ENCODE results near the gene IL13RA1.
A peak's percentile ranks its signal among the peaks of the same experiment; 100 is the strongest.

Gene IL13RA1

GRCh38 chrX:118688935-118689334 is 38.5 kb upstream of the IL13RA1 start:
- no peak; the same call in 2 of the 3 replicates for ATAC-seq
- TF ChIP-seq ZNF565 (CRISPR knock-in tag; conservative IDR thresholded peaks at IDR 0.05; ENCODE audit: low read depth) (no peak), PATZ1 (CRISPR knock-in tag; IDR thresholded peaks at IDR 0.05; ENCODE audit: borderline replicate concordance) (no peak), CSRNP3 (CRISPR knock-in tag; IDR thresholded peaks at IDR 0.05) (no peak), ZNF70 (CRISPR knock-in tag; IDR thresholded peaks at IDR 0.05) (no peak), TCF4 (CRISPR knock-in tag; IDR thresholded peaks at IDR 0.05; ENCODE audit: borderline replicate concordance) (peak; percentile 86), CSDC2 (CRISPR knock-in tag; IDR thresholded peaks at IDR 0.05) (no peak), BACH2 (CRISPR knock-in tag; IDR thresholded peaks at IDR 0.05; ENCODE audit: borderline replicate concordance) (no peak), ZC3H10 (CRISPR knock-in tag; IDR thresholded peaks at IDR 0.05) (no peak), ISL1 (CRISPR knock-in tag; IDR thresholded peaks at IDR 0.05) (peak; percentile 79), CREB5 (CRISPR knock-in tag; IDR thresholded peaks at IDR 0.05; ENCODE audit: low read depth) (no peak), RARB (CRISPR knock-in tag; IDR thresholded peaks at IDR 0.05) (no peak), TOX (CRISPR knock-in tag; IDR thresholded peaks at IDR 0.05; ENCODE audit: borderline replicate concordance) (no peak), ZFP30 (CRISPR knock-in tag; IDR thresholded peaks at IDR 0.05) (no peak), TSHZ2 (CRISPR knock-in tag; IDR thresholded peaks at IDR 0.05) (0 out of 2 replicates have a peak, but pooled peaks have one; percentile 45), ARNTL (CRISPR knock-in tag; IDR thresholded peaks at IDR 0.05; ENCODE audit: borderline replicate concordance, low read depth) (no peak)

GRCh38 chrX:118693843-118694242 is 33.6 kb upstream of the IL13RA1 start:
- TF ChIP-seq PPARA (CRISPR knock-in tag; IDR thresholded peaks at IDR 0.05; ENCODE audit: borderline replicate concordance) = no peak
- no peak for ATAC-seq

- TF ChIP-seq POU6F1 (CRISPR knock-in tag; IDR thresholded peaks at IDR 0.05; ENCODE audit: borderline replicate concordance, low read depth) (no peak), PATZ1 (CRISPR knock-in tag; IDR thresholded peaks at IDR 0.05; ENCODE audit: borderline replicate concordance) (no peak), ZFP30 (CRISPR knock-in tag; IDR thresholded peaks at IDR 0.05) (no peak), ESRRG (CRISPR knock-in tag; IDR thresholded peaks at IDR 0.05) (no peak), OSR1 (CRISPR knock-in tag; IDR thresholded peaks at IDR 0.05) (no peak), CSRNP3 (CRISPR knock-in tag; IDR thresholded peaks at IDR 0.05) (no peak), ISL1 (CRISPR knock-in tag; IDR thresholded peaks at IDR 0.05) (no peak), ZFP3 (CRISPR knock-in tag; IDR thresholded peaks at IDR 0.05) (no peak), BACH2 (CRISPR knock-in tag; IDR thresholded peaks at IDR 0.05; ENCODE audit: borderline replicate concordance) (no peak), ZC3H10 (CRISPR knock-in tag; IDR thresholded peaks at IDR 0.05) (no peak), ZNF8 (CRISPR knock-in tag; IDR thresholded peaks at IDR 0.05) (no peak), SNAI2 (CRISPR knock-in tag; IDR thresholded peaks at IDR 0.05) (no peak), ZNF565 (CRISPR knock-in tag; conservative IDR thresholded peaks at IDR 0.05; ENCODE audit: low read depth) (no peak), ARNTL (CRISPR knock-in tag; IDR thresholded peaks at IDR 0.05; ENCODE audit: borderline replicate concordance, low read depth) (no peak), TOX (CRISPR knock-in tag; IDR thresholded peaks at IDR 0.05; ENCODE audit: borderline replicate concordance) (no peak), ZNF70 (CRISPR knock-in tag; IDR thresholded peaks at IDR 0.05) (no peak), CSDC2 (CRISPR knock-in tag; IDR thresholded peaks at IDR 0.05) (no peak), GLIS3 (CRISPR knock-in tag; IDR thresholded peaks at IDR 0.05) (no peak), CREB5 (CRISPR knock-in tag; IDR thresholded peaks at IDR 0.05; ENCODE audit: low read depth) (no peak), TCF4 (CRISPR knock-in tag; IDR thresholded peaks at IDR 0.05; ENCODE audit: borderline replicate concordance) (no peak)
- peak; percentile 11; the same call in 2 of the 3 replicates for ATAC-seq
Measured at GRCh38 chrX:118694638-118695037, 32.8 kb upstream of the IL13RA1 start.

Data from SK-N-SH treated with all-trans-retinoic acid at 6 μM for 48 hours (cell line).